HUES64 (cell line): Measurements from ENCODE around the gene CTSA.
A peak's percentile ranks its signal among the peaks of the same experiment; 100 is the strongest.
"Not testable (repeated sequence)": the region's sequence is repeated elsewhere in the genome, so short reads cannot be mapped to it uniquely, and the experiment has no call there.

ENCODE experiments used
- H3K27ac ChIP-seq: 2 replicates; pipeline ENCODE4 v1.7.0; 2013; ENCODE audit warnings: low read depth, low read length, inconsistent platforms
- H3K27me3 ChIP-seq: 2 replicates; pipeline ENCODE4 v1.6.1; 2013; ENCODE audit warnings: mild to moderate bottlenecking, low read length; ENCODE audit not compliant: insufficient read depth
- H3K36me3 ChIP-seq: 2 replicates; pipeline ENCODE4 v1.6.1; 2013; ENCODE audit warnings: mild to moderate bottlenecking, low read length; ENCODE audit not compliant: insufficient read depth
- H3K4me1 ChIP-seq: 2 replicates; pipeline ENCODE4 v1.6.1; 2013; ENCODE audit warnings: mild to moderate bottlenecking, low read length, moderate library complexity; ENCODE audit not compliant: insufficient read depth
- H3K4me3 ChIP-seq: 2 replicates; pipeline ENCODE4 v1.5.1; 2013; ENCODE audit warnings: mild to moderate bottlenecking, low read length, moderate library complexity
- H3K9ac ChIP-seq: 2 replicates; pipeline ENCODE4 v1.6.1; 2013; ENCODE audit warnings: mild to moderate bottlenecking, low read depth, low read length
- H3K9me3 ChIP-seq: 2 replicates; pipeline ENCODE4 v1.6.1; 2013; ENCODE audit warnings: low read depth, low read length; ENCODE audit not compliant: insufficient read depth
- WGBS: fragments of 150-250, 120-280 bp; methylation state at CpG from one replicate; pipeline ENCODE4 v1.1.7; 2013; ENCODE audit warnings: missing lambda C conversion rate; 5-methylcytosine and 5-hydroxymethylcytosine counted together

The CTSA gene

GRCh38 chr20:45898285-45898684, 7.2 kb downstream of the CTSA start:
- no peak overlapping the region for H3K9ac ChIP-seq
- no peak overlapping the region for H3K4me3 ChIP-seq
- no peaks in the 10 kb centered on the region for H3K4me1 ChIP-seq
- H3K27me3 ChIP-seq = no peaks in the 10 kb centered on the region
- H3K36me3 ChIP-seq = peaks cover 89% of the 10 kb centered on the region
- WGBS = 91% methylated on average over 12 of the region's 12 CpGs
- H3K9me3 ChIP-seq = no peaks in the 10 kb centered on the region
- H3K27ac ChIP-seq = no peak overlapping the region

GRCh38 chr20:45899046-45899835, 8.1 kb downstream of the CTSA start:
- Histone ChIP-seq H3K4me3 (no peak overlapping the region), H3K36me3 (peaks cover 90% of the 10 kb centered on the region), H3K9me3 (no peaks in the 10 kb centered on the region), H3K4me1 (no peaks in the 10 kb centered on the region), H3K9ac (no peak overlapping the region), H3K27me3 (no peaks in the 10 kb centered on the region), H3K27ac (no peak overlapping the region)
- 93% methylated on average over 12 of the region's 13 CpGs for WGBS

DNA sequence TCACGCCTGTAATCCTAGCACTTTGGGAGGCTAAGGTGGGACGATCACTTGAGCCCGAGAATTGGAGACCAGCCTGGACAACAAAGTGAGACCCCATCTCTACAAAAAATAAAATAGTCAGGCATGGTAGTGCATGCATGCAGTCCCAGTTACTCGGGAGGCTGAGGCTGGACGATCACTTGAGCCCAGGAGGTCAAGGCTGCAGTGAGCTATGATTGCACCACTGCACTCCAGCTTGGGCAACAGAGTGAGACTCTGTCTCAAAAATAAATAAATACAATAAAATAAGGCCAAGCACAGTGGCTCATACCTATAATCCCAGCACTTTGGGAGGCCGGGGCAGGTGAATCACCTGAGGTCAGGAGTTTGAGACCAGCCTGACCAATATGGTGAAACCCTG, 10.2 kb downstream of the CTSA start:
- 96% methylated on average over 6 of the region's 6 CpGs for WGBS
- H3K9ac ChIP-seq, H3K27me3 ChIP-seq, H3K4me3 ChIP-seq, H3K9me3 ChIP-seq, H3K4me1 ChIP-seq, H3K27ac ChIP-seq: not testable (repeated sequence)
- H3K36me3 ChIP-seq = peaks cover 94% of the 10 kb centered on the region

DNA sequence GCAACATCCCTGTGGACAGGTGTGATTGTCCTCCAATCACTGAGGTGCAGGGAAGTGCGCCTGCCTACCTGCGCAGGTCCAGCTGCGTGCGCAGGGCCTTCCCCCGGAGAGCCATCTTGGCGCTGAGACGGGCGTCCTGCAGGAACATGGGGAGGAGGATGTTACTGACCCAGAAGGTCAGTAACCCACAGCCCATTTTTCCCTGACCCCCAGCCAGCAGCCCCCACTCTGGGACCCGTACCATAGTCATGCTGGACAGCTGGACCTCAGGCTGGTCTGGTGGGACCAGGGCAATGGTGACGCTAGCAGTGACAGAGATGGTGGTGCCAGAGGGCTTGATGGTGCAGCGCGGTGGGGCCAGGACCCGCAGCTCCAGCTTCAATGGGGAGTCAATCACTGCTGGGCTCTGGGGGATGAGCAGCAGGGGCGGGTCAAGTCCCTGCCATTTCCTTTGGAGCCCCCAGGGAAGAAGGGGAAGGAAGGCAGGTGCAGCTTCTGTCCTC, 11.1 kb downstream of the CTSA start:
- no peak overlapping the region for H3K27ac ChIP-seq
- no peak overlapping the region for H3K4me3 ChIP-seq
- no peaks in the 10 kb centered on the region for H3K4me1 ChIP-seq
- H3K27me3 ChIP-seq = no peaks in the 10 kb centered on the region
- peaks cover 92% of the 10 kb centered on the region for H3K36me3 ChIP-seq
- H3K9ac ChIP-seq = no peak overlapping the region
- H3K9me3 ChIP-seq = no peaks in the 10 kb centered on the region
- 93% methylated on average over 14 of the region's 14 CpGs for WGBS

DNA sequence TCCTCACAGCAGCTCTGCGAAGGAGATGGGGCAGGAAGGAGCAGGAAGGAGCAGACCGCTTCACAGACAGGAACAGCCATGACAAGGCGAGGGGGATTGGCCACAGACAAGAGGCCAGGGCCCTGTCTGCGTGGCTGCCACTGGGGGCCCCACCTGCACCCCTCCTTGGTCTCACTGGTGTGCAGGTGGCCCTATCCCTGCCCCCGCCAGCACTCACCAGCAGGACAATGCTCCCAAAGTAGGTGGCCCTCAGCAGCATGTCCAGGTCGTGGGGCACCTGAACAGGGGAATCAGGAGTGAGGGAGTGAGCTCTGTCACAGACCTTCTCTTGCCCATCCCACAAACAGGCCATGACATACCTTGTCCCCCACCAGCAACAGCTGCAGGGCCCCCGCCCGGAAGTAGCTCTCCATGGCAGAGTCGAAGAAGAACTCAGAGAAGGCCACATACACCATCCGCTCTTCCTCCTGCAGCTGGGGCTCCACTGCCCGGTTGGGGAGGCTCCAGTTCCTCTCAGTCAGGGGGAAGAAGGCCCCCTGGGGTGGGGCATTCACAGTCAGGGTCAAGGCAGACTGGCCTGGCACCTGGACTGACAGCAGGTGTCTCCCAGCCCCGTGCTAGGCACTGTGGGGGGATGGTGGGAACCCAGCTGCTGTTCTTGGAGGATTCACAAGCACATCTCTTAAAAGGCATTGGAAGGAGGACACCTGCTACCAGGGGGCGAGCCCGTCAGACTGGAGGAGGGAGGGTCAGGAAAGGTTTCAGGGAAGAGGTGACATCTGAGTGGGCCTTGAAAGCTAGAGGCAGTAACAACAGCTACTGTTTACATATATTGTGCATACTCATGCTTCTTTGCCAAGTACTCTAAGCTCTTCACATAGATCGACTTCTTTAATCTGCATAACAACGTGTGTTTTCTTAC, 13.7 kb downstream of the CTSA start:
- Histone ChIP-seq H3K27ac (no peak overlapping the region), H3K9ac (no peak overlapping the region), H3K4me1 (no peaks in the 10 kb centered on the region), H3K36me3 (peaks cover 87% of the 10 kb centered on the region), H3K27me3 (no peaks in the 10 kb centered on the region), H3K9me3 (no peaks in the 10 kb centered on the region), H3K4me3 (no peak overlapping the region)
- WGBS = 88% methylated on average over 16 of the region's 16 CpGs

DNA sequence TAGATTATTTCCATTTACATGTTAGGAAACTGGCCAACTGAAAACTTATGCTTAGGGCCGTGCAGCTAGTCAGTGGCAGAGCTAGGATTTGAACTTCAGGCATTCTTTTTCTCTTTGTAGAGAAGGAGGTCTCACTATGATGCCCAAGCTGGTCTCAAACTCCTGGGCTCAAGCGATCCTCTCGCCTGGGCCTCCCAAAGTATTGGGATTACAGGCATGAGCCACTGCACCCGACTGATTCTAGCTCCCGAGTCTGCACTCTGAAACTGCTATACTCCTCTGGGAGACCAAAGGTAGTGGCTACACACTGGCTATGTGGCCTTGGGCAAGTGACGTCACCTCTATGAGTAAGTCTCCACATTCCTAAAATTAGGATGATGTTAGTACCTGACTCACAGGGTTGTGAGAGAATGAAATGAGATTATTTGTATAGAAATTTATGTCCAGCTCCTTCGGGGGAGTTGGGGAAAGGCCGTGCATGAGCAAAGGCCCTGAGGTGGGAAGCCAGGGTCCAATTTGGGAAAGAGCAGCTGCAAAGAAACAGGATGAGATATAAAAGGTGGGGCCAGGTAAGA, 14.5 kb downstream of the CTSA start:
- no peak overlapping the region for H3K9ac ChIP-seq
- H3K4me1 ChIP-seq = no peaks in the 10 kb centered on the region
- H3K27ac ChIP-seq = no peak overlapping the region
- no peak overlapping the region for H3K4me3 ChIP-seq
- peaks cover 83% of the 10 kb centered on the region for H3K36me3 ChIP-seq
- WGBS = 87% methylated on average over 8 of the region's 8 CpGs
- no peaks in the 10 kb centered on the region for H3K9me3 ChIP-seq
- H3K27me3 ChIP-seq = no peaks in the 10 kb centered on the region

DNA sequence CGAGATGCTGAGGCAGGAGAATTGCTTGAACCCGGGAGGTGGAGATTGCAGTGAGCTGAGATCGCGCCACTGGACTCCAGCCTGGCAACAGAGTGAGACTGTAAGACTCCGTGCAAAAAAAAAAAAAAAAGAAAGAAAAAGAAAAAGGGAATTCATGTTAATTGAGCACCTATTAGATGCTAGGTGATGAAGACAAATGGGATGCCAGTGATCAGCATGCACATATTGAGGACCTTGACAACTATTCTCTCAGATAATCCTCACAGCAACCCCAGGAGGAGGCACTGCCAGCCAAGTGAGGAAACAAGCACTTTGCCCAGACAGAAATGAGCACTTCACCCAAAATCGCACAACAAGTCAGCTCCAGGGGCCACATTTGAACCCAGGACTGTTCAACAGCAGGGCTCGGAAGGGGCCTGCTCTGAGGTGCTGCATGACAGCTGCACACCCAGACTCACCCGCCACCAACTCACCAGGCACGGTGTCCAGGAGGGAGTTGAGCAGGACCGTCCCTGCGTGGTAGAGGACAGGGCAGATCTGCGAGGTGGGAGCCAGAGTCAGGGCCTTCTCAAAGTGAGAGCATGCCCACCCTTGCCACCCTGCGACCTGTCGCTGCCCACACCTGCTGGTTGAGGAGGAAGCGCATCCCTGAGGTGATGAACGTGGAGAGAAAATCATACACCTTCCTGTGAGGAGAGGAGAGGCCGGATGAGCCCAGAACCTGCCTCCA, 16.2 kb downstream of the CTSA start:
- Histone ChIP-seq H3K4me1 (peaks cover 2% of the 10 kb centered on the region; the same call in 1 of the 2 replicates), H3K27ac (no peak overlapping the region), H3K9me3 (no peaks in the 10 kb centered on the region), H3K4me3 (no peak overlapping the region), H3K36me3 (peaks cover 67% of the 10 kb centered on the region), H3K27me3 (no peaks in the 10 kb centered on the region), H3K9ac (no peak overlapping the region)
- 96% methylated on average over 17 of the region's 17 CpGs for WGBS

DNA sequence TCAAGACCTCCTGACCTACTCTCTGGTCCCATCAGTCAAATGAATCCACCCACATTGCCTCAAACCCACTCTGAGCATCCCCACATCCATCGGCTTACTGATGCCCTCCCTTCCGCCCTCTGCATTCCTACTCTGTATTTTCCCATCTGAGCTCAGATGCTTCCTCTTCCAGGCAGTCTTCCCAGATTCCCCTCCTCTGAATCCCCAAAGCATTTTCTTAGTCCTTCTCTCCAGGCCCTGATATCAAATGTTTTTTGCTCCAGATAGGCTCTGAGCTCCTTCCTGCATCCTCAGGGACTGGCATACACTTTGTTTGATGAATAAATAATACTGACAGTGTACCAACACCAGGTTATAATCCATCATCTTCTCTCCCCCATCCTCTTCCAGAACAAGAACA, 16.9 kb downstream of the CTSA start:
- Histone ChIP-seq H3K27me3 (no peaks in the 10 kb centered on the region), H3K4me1 (peaks cover 4% of the 10 kb centered on the region; the same call in 1 of the 2 replicates), H3K9me3 (no peaks in the 10 kb centered on the region), H3K4me3 (no peak overlapping the region), H3K36me3 (peaks cover 61% of the 10 kb centered on the region), H3K9ac (no peak overlapping the region), H3K27ac (no peak overlapping the region)
- 90% methylated on average over 2 of the region's 2 CpGs for WGBS

DNA sequence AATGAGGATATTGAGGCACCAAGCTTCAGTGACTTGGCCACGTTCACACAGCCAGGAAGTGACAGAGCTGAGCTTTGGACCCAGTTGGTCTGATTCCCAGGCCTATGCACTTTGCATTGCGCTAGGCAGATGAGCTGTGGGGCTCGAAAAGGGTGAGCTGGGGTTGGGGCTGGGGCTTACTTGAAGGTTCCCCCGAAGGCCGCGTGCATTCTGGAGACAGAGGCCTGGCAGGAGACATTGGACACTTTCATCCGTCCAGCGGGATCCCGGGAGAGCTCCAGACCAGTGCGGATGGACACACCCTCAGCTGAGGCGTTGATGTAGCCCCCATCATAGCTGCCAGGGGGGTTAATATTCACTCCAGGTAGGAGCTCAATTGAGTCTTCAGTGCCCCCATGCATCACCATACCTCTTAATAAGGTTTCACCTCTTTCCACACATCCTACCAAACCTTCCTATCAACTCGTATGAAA, 18.2 kb downstream of the CTSA start:
- Histone ChIP-seq H3K36me3 (peaks cover 48% of the 10 kb centered on the region), H3K27me3 (no peaks in the 10 kb centered on the region), H3K9me3 (no peaks in the 10 kb centered on the region), H3K27ac (no peak overlapping the region), H3K4me1 (peaks cover 4% of the 10 kb centered on the region; the same call in 1 of the 2 replicates), H3K4me3 (no peak overlapping the region), H3K9ac (no peak overlapping the region)
- WGBS = 96% methylated on average over 12 of the region's 12 CpGs

- H3K27me3 ChIP-seq = no peaks in the 10 kb centered on the region
- WGBS = 90% methylated on average over 21 of the region's 22 CpGs
- peaks cover 4% of the 10 kb centered on the region; the same call in 1 of the 2 replicates for H3K4me1 ChIP-seq
- H3K9me3 ChIP-seq = no peaks in the 10 kb centered on the region
- H3K4me3 ChIP-seq = peak overlapping the region; percentile 31
- H3K27ac ChIP-seq = no peak overlapping the region
- peaks cover 42% of the 10 kb centered on the region for H3K36me3 ChIP-seq
- H3K9ac ChIP-seq = no peak overlapping the region
Observed at GRCh38 chr20:45909817-45910669, 18.9 kb downstream of the CTSA start.
